ENCODE results near the gene RHBDF2.

RHBDF2 gene

DNA sequence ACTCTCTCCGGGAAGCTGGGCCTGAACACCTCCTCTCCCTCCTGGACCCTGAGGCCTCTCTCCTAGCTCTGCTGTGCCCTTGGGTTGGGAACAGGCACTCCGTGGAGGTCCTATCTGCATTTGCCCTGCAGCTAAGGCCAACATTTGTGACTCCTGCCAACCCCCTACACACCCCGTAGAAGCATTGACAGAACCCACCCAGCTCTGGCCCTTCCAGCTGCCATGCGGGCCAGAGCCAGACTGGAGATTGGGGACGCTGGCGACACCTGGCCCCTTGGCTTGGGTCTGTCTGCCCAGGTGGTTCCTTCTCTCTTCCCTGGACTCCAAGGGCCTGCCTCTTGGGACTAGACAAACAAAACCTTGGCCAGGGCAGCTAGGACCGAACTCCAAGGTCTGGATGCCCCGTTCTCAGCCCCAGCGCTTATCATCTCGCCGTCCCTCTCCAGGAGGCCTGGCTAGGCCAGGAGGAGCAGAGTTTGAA lies 644 bp upstream of the RHBDF2 start:
- DNase-seq (ENCODE audit: low spot score): no peak

DNA sequence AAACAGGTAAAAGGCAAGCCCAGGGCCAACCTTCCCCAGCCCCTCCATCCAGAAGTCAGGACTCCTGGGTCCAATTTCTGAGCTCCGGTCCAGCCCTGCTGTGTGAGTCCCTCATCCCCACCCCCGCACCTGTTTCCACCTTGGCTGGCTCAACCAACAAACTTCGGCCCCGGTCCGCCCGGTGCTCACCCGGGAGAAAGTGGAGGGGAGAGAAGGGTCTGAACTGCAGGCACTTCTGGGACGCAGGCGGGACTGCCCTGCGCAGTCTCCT lies 541 bp downstream of the RHBDF2 start:
- DNase-seq (ENCODE audit: low spot score): no peak

DNA sequence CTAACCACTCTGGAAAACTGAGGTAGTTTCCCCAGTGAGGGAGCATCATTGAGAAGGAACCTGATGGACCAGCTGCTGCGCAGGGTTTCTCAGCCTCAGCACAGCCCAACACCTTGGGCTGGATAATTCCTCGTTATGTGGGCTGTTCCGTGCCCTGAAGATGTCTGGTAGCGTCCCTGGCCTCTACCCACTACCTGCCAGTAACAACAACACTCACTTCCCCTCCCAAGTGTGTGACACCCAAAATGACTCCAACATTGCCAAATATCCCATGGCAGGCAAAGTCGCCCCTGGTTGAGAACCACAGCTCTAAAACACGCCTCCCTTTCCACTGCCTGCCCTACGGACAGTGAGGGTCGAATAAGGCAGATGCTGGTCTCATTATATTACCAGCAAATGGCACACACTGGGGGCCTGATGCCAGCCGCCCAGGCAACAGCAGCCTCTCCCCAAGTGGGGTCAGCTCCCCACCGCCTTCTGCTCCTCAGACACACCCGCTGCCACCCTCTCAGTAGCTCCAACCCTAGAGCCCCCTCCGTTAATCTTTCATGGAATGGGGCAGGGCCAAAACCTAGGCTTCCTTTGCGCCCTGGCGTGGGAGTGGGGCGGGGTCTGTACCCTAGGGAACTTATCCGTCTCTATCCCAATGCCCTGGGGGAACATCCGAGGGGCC lies 1.0 kb downstream of the RHBDF2 start:
- no peak for DNase-seq (ENCODE audit: low spot score)

DNA sequence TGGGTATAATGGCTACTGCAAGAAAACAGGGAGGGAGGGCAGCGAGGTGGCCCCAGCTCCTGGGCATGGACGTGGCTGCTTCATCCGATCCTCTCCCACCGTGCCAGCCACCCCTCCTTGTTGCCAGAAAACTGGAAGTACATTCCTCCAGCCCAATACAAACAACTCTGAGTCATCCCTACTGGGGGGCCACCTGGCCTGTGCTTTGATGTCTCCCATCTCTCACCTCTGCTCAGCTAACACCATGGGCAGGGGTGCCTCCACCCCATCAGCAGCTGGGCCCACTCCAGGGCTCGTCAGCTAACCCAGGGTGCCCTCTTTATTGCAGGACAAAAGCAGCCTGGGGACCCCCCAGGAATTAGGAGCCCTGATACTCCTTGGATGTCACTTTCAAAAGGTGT lies 2.0 kb downstream of the RHBDF2 start:
- DNase-seq (ENCODE audit: low spot score): peak; percentile 15

DNA sequence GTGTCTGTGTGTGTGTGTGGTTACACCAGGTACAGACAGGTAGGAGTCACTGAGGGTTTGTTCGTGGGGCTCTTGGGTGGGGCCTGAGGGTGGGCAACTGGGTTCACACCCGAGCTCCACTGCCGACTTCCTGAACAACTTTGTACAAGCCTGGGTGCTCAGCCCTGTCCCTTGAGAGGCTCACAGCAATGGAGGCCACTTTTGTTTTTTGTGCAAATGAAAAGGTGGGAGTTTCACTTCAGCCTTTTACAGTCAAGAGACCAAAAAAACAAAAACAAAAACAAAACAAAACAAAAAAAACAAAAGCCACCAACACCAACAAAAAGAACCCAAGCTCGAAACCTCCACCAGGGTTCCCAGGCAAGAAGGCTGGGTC lies 2.4 kb downstream of the RHBDF2 start:
- no peak for DNase-seq (ENCODE audit: low spot score)

DNA sequence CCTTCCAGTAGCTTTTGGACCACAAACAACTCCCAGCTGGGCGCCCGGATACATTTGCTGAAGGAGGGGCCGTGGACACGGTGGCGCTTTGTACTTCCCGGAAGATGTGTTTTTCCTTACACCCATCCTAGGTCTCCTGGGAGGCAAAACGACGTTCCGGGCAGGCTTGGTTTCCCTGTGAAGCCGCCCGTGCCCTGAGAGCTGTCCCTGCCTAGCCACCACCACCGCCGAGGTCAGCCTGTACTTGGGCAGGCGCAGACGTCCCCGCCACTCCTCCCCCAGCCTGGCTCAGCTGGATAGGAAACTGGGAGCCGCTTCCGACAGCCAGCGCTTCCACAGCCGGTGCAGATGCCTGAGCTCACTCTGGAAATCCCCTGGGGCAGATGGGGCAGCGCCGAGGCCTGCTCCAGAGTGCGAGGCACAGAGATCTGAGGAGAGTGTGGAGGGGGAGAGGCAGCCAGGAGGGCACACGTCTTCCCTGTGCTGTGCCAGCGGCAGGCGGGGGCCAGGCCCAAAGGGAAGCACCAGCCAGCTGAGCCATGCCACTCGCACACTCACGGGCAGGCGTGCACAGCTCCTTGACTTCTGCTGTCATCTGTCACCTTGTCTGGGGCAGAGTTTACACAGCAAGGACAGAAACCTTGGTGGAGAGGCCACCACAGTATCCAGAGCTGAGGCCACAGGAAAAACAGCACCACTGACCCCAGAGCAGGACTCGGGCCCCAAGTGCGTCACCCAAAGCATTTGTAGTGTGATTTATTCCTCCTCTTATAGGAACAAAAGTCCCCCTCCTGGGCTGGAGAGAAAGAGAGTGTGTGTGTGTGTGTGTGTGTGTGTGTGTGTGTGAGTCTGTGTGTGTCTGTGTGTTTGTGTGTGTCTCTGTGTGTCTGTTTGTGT lies 3.0 kb downstream of the RHBDF2 start:
- no peak for DNase-seq (ENCODE audit: low spot score)

DNA sequence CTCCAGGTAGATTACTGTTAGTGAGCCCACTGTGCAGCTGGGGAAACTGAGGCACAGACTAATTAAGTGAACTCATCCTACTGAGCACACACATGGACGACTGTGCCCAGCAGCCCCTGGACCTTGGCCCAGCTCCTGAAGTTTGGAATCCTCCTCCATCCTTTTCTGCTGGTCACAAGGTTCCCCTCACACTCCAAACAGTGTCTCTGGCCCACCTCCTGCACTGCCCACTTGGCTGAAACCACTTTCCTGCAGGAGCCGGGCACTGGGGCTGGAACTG lies 3.6 kb downstream of the RHBDF2 start:
- DNase-seq (ENCODE audit: low spot score): no peak

DNA sequence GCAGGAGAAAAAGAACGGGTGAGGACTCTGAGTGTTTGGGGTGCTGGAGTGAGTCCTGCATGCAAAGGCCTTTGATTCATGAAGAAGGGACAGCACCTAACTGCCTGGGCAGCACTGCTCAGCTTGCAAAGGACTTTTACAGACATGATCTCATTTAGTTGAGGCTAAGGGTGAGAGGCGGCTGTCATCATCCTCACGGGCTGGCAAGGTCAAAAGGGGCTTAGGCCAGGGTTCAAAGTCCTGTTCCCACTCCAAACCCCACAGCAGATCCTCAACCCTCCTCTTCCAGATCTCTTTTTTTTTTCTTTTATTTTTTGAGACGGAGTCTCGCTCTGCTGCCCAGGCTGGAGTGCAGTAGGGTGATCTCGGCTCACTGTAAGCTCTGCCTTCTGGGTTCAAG lies 4.8 kb downstream of the RHBDF2 start:
- no peak for DNase-seq (ENCODE audit: low spot score)

DNA sequence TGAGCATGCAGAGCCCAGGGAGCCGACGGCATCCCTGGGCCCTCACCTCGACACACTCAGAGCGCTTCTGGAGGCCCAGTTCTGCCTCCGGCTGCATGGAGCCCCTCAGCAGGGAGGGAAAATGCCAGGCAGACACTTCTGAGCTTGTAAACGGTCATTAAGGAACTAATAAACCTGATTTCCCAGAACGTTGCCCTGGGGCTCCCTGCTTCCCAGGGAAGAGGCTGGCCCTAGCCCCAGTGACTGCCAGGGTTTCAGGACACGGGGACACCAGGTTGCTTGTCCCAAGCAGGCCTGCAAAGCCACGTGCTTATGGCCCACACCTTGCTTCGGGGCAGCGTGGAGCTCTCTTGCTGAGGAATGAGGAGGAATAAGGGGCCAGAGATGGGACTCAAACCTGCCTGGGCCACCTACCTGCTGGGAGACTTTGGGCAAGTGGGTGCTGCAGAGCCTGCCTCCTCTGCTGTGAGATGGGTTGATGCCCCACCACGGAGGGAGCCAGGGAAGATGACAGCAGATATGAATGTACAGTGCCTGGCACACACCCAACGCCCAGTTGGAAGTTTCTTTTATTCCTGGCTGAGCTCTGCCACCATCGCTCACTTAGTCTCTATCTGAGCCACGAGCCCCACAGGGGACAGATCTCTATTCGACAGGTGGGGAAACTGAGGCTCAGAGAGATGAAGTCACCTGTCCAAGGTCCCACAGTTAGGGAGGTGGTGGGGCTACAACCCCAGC lies 5.4 kb downstream of the RHBDF2 start:
- no peak for DNase-seq (ENCODE audit: low spot score)

DNA sequence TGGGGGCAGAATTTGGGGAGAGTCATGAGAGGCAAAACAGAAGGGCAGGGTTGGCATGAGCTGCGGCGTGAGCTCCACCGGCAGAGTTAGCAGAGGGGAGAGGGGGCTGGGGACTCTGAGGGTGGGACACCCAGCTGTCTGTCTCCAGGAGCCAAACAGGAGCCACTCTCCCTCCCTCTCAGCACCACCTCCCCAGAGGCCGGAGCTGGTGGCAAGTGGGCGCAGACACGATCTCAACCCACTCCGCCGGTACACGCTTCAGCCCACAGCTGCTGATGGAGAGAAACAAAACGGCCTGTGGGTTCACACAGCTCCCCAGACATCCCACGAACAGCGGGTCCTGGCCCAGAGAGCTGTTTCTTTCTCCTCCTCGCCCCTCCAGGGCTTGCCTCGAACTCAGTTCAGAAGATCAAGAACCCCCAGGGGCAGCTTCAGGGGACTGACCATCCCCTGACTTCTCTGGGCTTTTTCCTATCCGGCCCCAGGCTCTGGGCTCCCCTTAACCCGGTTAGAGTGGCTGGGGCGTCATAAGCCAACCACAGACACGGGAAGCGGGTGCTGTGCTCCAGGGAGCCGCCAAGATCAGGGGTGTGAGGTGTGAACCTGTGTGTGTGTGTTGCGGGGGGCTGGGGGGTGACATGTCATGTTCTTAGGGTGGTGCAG lies 7.6 kb downstream of the RHBDF2 start:
- DNase-seq (ENCODE audit: low spot score): no peak

DNA sequence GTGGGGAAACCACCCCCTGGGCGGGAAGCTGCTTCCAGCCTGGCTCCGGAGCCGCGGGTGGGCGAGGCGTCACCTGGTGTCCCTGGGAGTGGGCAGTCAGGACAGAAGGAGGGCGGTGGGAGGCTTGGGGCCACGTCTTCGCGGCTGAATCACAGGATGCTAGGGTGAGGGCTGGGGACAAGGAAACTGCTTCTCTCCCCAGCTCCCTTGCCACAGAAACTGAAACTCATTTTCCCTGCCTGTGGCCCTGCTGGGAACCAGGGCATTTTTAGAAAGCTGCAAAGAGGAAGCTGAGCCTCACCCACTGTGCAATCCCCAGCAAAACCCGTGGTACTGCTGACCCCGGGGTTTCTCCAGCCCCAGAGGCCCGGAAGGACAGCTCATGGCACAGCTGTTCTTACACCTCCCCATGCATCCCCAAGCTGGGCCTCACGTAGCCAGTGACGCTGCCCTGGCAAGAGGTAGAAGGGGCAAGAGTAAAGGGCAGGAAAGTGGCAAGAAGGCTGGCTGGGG lies 8.2 kb downstream of the RHBDF2 start:
- DNase-seq (ENCODE audit: low spot score): no peak

DNA sequence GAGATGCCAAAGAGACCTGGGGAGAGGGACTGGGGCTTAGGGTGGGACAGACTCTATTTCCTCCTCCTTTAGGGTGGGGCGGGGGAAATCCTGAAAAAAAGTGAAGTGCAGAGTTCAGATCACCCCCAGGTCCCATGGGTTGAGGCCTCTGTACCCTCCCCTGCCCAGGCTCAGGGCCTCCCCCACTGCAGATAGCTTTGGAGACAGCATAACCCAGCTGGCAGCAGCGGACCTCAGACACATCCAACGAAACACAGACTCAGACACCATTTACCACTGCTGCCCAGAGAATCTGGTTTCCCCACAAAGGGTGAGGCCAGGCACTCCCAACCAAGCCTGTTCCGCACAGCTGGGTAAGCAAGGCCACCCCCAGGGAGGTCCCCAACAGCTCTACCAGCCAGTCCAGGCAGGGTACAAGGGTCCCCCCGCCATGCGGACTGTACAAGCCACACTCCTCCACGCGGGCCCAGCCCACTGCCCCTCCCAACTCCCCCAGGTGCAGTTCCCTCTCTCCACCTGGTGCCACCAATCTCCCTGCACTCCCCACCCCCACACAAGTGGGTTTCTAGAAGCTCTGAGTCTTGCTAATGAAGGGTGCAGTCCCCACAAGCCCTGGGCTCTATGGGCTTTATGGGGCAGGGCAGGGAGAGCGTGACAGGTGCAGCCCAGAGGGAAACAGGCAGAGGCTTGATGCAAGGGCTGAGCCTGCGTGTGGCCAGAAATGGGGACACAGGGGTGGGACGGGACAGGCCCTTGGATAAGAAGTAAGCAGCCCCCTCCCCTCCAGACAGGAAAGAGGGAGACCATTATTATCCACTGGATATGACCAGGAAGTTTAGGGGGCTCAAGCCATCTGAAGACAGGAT lies 8.9 kb downstream of the RHBDF2 start:
- DNase-seq (ENCODE audit: low spot score): no peak

DNA sequence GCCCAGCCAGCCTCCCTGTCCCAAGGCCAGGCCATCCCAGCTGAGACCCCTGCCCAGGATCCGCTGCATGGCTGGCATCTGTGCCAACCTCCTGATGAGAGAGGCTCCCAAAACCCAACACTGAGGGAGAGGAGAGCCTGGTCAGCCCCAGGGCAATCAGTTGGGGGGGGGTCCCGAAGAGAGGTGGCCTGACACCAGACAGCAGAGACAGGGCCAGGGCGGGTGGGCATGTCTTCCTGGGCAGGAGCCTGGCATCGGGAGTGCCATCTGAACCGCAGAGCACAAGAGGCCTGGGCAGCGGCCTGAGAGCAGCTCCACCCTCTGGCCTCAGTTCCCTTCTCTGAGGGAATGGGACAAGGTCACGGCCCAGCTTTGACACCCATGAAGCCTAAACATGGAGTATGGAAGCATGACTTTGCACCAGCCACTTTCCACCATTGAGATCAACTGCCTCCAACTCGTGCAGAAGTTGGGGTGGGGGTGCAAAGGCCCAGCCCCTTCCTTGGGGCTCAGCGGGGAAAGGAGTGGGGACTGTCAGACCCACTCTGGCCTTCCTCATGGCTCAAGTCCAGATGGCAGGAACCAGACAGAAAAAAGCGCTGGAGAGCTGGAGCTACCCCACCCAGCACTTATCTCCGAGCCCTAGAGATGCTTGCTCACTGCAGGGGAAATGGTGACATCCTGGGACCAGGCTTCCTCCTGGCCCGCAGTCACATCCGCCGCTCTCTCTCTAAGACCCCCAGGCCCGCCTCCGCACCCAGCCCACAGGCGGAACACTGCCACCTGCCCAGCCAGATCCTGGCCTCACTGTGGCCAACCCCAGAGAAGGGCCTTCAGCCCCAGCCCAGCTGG lies 9.7 kb downstream of the RHBDF2 start:
- no peak for DNase-seq (ENCODE audit: low spot score)

DNA sequence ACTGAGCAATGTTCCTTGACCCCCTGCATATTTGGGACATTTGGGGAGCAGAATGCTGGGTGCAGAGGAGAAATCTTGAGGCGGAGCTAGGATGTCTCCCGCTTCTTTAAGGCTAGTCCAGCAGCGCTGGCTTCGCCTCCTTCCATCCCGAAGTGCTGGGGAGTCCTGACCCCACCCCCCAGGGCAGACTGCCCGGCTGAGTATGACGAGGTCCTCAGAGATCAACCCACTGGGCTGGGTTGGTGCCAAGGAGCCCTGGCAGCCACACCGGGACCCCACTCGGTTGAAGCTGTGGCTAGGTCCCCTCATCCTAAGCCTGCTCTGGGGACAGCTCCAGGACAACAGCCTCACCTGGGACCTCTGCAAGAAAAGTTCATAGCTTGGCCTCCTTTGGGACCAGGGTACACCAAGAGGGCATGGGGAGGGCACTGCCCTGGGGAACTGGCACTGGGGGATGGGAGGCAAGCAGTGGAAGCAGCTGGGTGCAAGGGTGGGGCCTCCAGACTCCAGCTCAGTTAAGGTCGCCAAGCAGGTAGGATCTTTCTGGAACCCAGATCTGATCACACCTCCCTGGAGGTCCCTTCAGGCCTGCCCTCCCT lies 11.0 kb downstream of the RHBDF2 start:
- no peak for DNase-seq (ENCODE audit: low spot score)

DNA sequence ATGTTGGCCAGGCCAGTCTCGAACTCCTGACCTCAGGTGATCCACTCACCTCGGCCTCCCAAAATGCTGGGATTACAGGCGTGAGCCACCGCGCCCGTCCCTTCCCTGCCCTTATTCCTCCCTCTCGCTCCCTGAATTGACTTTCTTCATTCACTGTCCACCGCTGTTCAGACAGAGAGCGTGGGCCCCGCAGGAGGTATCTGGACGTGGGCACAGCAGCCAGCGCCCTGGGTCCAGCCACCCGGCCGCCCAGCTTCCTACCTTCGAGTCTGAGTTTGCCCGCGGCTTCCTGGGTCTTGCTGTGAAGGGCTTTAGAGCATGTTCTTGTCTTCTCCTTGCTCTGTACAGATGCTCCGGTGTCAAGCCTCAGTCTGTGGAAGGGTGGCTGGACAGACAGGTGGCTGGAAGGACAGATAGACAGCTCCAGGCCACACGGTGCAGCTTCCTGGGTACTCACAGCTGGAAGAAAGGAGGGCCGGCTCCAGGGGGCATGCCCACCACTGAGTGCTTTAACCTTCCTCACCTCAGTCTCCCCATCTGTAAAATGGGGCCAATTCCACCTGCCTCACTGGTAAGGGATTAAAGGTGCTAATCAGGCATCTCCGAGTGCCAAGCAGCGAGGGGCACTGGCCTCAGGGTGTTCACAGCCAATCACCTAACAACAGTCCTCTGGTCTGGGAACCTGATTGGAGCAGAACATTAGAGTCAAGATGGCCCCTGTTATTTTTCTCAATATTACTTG lies 13.6 kb downstream of the RHBDF2 start:
- no peak for DNase-seq (ENCODE audit: low spot score)

DNA sequence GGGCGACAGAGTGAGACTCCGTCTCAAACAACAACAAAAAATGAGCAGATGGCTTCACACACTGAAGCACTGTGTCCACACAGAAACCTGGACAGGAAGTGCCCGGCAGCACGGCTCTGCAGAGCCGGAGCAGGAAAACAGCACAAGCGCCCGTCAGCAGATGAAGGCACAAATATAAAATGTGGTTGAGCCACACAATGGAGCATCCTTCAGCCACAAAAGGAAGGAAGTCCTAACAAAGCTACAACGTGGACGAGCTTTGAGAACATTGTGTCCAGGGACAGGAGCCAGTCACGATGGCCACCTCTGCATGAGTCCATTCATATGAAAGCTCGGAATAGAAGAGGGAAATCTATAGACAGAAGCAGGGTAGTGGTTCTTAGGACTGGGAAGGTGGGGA lies 15.7 kb downstream of the RHBDF2 start:
- DNase-seq (ENCODE audit: low spot score): no peak

DNA sequence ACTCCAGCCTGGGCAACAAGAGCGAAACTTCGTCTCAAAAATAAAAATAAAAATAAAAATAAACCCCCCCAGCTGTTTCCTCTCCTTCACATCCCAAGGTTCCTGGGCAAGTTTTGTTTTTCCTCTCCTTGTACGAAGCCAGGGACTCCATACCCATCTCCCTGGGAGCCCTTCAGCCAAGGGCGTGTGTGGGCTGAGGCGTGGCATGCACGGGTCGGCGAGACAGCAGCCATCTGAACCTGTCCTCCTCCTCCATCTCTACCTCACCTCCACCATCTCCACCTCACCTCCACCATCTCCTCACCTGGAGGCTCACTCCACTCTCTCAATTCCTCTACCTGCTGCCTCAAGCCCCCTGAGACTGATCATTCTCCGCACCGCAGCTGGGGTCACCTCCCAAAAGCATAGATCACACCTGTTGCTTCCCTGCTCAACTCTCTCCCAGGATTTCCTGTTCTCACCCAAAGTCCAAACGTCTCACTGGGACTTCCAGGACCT lies 16.9 kb downstream of the RHBDF2 start:
- DNase-seq (ENCODE audit: low spot score): no peak

DNA sequence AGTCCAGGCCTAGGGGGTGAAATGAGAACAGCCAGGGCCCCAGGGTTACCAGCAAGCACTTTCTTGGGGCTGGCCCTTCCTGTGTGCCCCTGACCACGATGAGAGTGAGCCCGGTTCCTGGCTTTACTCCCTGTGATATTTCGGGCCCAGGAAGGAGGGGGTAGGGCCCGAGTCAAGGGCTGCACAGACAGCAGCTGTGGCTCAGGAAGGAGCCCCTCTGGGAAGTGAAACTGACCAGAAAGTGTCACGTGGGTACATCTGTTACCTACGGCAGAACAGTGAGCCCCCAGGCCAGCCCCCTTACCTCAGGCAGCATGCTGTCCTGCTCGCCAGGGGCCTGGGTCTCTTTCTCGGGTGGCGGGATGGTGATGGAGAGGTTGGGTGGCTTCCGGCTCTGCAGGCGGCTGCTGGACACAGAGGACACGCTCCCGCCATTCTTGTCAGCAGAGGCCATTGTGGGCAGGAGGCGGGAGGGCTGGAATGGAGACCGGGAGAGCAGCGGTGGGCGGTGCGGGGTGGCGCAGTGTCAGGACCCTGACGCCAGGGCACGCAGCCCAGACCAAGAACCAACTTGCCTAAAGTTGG lies 20.1 kb downstream of the RHBDF2 start:
- no peak for DNase-seq (ENCODE audit: low spot score)

DNA sequence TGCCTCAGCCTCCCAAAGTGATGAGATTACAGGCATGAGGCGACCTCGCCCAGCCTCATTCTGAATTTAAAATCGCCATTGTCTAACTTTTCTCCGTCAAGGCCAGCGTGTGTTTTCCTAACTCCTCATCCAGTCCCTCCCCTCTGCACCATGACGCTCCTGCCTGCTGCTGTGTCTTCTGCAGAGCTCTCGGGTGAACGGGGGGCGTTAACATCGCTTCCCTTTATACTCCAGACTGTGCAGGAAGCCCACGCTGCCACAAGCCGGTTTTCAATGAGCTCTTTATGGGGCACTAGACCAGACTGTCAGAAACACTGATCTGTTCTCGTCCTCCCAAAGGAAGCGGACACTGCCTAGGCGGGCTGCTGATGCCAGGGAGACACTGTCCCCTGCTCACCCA lies 20.6 kb downstream of the RHBDF2 start:
- no peak for DNase-seq (ENCODE audit: low spot score)

Measured in LoVo (cell line).